IMR-90 (cell line): ENCODE results near the gene GLRX5. TPM values are rescaled to one million over a fixed set of nuclear protein-coding genes. Genes with fewer than 3 reads are reported as not detected.

Source experiments
- ATAC-seq: fragments of 200-7000 bp; cut with Tn5 transposase; 2 replicates; pipeline ENCODE4 v1.9.1; 2020; ENCODE audit warnings: low read depth, mild to moderate bottlenecking, moderate library complexity
- BruUV-seq: library from RNA; stranded (reverse); fragments of 400-500 nt; replicated peaks from 2 replicates; lab custom pipeline; 2021; lab: Mats Ljungman, UMichigan
- CTCF ChIA-PET: fragments of 300-600 bp; formaldehyde crosslinking; extraction: SDS; loops from one replicate; lab custom pipeline; 2021; ENCODE audit warnings: antibody characterized with exemption; lab: Yijun Ruan, JAX
- POLR2A ChIA-PET: fragments of 300-600 bp; sonication (Branson Sonifier 250); formaldehyde crosslinking; loops from one replicate; lab custom pipeline; 2022; ENCODE audit warnings: antibody characterized with exemption; ENCODE audit not compliant: unreplicated experiment; lab: Charles Lee
- DNase-seq: peaks from one replicate; pipeline ENCODE4 v3.0.0; 2013
- H2AFZ ChIP-seq: replicated peaks from 2 replicates; pipeline ENCODE3; 2013; ENCODE audit warnings: low read length, mild to moderate bottlenecking; ENCODE audit not compliant: poor library complexity
- H2AK5ac ChIP-seq: 2 replicates; pipeline ENCODE4 v1.6.1; 2013; ENCODE audit warnings: low read depth, low read length, inconsistent platforms
- H2AK9ac ChIP-seq: replicated peaks from 2 replicates; pipeline ENCODE3; 2013; ENCODE audit warnings: mild to moderate bottlenecking, low read depth, low read length, moderate library complexity; ENCODE audit not compliant: poor library complexity
- H2BK120ac ChIP-seq: 2 replicates; pipeline ENCODE4 v1.6.1; 2013; ENCODE audit warnings: low read depth, low read length, inconsistent platforms
- H2BK15ac ChIP-seq: 3 replicates; pipeline ENCODE4 v1.6.1; 2013; ENCODE audit warnings: low read depth, low read length, inconsistent platforms
- H2BK20ac ChIP-seq: 2 replicates; pipeline ENCODE4 v1.6.1; 2013; ENCODE audit warnings: low read depth, mild to moderate bottlenecking, inconsistent platforms, low read length, moderate library complexity
- H2BK5ac ChIP-seq: 2 replicates; pipeline ENCODE4 v1.6.1; 2013; ENCODE audit warnings: mild to moderate bottlenecking, low read depth, low read length, inconsistent platforms; ENCODE audit not compliant: poor library complexity, severe bottlenecking
- H3K14ac ChIP-seq: replicated peaks from 2 replicates; pipeline ENCODE4 v1.6.1; 2013; ENCODE audit warnings: low read depth, low read length, inconsistent platforms
- H3K18ac ChIP-seq: 2 replicates; pipeline ENCODE4 v1.6.1; 2013; ENCODE audit warnings: low read depth, low read length, control low read depth
- H3K23ac ChIP-seq: 2 replicates; pipeline ENCODE4 v1.6.1; 2013; ENCODE audit warnings: low read depth, low read length, inconsistent platforms
- H3K27ac ChIP-seq: 2 replicates; pipeline ENCODE4 v1.5.1; 2013; ENCODE audit warnings: mild to moderate bottlenecking, control low read depth, low read length; ENCODE audit not compliant: insufficient read depth
- H3K27me3 ChIP-seq: 2 replicates; pipeline ENCODE4 v1.6.1; 2013; ENCODE audit warnings: low read length; ENCODE audit not compliant: control insufficient read depth, insufficient read depth
- H3K36me3 ChIP-seq: 2 replicates; pipeline ENCODE4 v1.6.1; 2013; ENCODE audit warnings: low read length, mixed read lengths; ENCODE audit not compliant: control insufficient read depth, insufficient read depth
- H3K4ac ChIP-seq: 2 replicates; pipeline ENCODE4 v1.6.1; 2013; ENCODE audit warnings: low read depth, low read length, inconsistent platforms
- H3K4me1 ChIP-seq: 2 replicates; pipeline ENCODE4 v1.6.1; 2013; ENCODE audit warnings: low read length, mixed read lengths; ENCODE audit not compliant: control insufficient read depth, insufficient read depth
- H3K4me2 ChIP-seq: 2 replicates; pipeline ENCODE4 v1.6.1; 2013; ENCODE audit warnings: low read depth, mild to moderate bottlenecking, control low read depth, low read length, moderate library complexity
- H3K4me3 ChIP-seq: 2 replicates; pipeline ENCODE4 v1.5.1; 2013; ENCODE audit warnings: low read depth, mild to moderate bottlenecking, control low read depth, low read length, moderate library complexity; ENCODE audit not compliant: insufficient read depth
- H3K56ac ChIP-seq: 2 replicates; pipeline ENCODE4 v1.6.1; 2013; ENCODE audit warnings: low read length, inconsistent platforms; ENCODE audit not compliant: insufficient read depth; ENCODE audit errors: extremely low read depth
- H3K79me1 ChIP-seq, 2 experiments: 2 replicates each; pipeline ENCODE4 v1.6.1; 2013; ENCODE audit warnings: low read length in 2 of 2, inconsistent platforms in 1 of 2, low read depth in 1 of 2
- H3K9ac ChIP-seq: 2 replicates; pipeline ENCODE4 v1.6.1; 2013; ENCODE audit warnings: low read depth, low read length, control low read depth
- H3K9me1 ChIP-seq: 2 replicates; pipeline ENCODE4 v1.6.1; 2013; ENCODE audit warnings: low read length, inconsistent platforms; ENCODE audit not compliant: insufficient read depth
- H3K9me3 ChIP-seq: 2 replicates; pipeline ENCODE4 v1.6.1; 2013; ENCODE audit warnings: low read length; ENCODE audit not compliant: control insufficient read depth, insufficient read depth
- H4K20me1 ChIP-seq: 2 replicates; pipeline ENCODE4 v1.6.1; 2013; ENCODE audit warnings: low read length, inconsistent platforms; ENCODE audit not compliant: insufficient read depth
- H4K5ac ChIP-seq: 2 replicates; pipeline ENCODE4 v1.6.1; 2013; ENCODE audit warnings: mild to moderate bottlenecking, low read depth, low read length, control low read depth
- H4K8ac ChIP-seq, 2 experiments: 2 replicates each; pipeline ENCODE4 v1.6.1; 2013; ENCODE audit warnings: low read depth in 2 of 2, low read length in 2 of 2, control low read depth in 1 of 2, inconsistent platforms in 1 of 2
- H4K91ac ChIP-seq: 2 replicates; pipeline ENCODE4 v1.6.1; 2013; ENCODE audit warnings: low read depth, low read length, inconsistent platforms; ENCODE audit not compliant: insufficient read depth
- BHLHE40 ChIP-seq: fragments of 150-350 bp; IDR thresholded peaks from 2 replicates; pipeline ENCODE4 v1.6.1; 2016; ENCODE audit warnings: mild to moderate bottlenecking, low read depth, low read length
- CEBPB ChIP-seq: IDR thresholded peaks from 2 replicates; pipeline ENCODE4 v1.6.1; 2012; ENCODE audit warnings: low read depth, low read length, improper control_type of control experiment
- CHD1 ChIP-seq: IDR thresholded peaks from 2 replicates; pipeline ENCODE4 v1.6.1; 2012; ENCODE audit warnings: low read depth, low read length, improper control_type of control experiment
- MAZ ChIP-seq: IDR thresholded peaks from 2 replicates; pipeline ENCODE4 v1.6.1; 2012; ENCODE audit warnings: low read depth, mild to moderate bottlenecking, low read length, improper control_type of control experiment, moderate library complexity, borderline replicate concordance
- MXI1 ChIP-seq: IDR thresholded peaks from 2 replicates; pipeline ENCODE4 v1.6.1; 2012; ENCODE audit warnings: low read depth, mild to moderate bottlenecking, low read length, moderate library complexity, borderline replicate concordance
- NFE2L2 ChIP-seq: fragments of 150-350 bp; IDR thresholded peaks from 2 replicates; pipeline ENCODE4 v1.6.1; 2016; ENCODE audit warnings: low read depth, mild to moderate bottlenecking, low read length
- POLR2A ChIP-seq: IDR thresholded peaks from 2 replicates; pipeline ENCODE4 v1.6.1; 2012; ENCODE audit warnings: mild to moderate bottlenecking, low read depth, low read length
- RAD21 ChIP-seq: IDR thresholded peaks from 2 replicates; pipeline ENCODE4 v1.6.1; 2012; ENCODE audit warnings: low read length, improper control_type of control experiment
- RCOR1 ChIP-seq: IDR thresholded peaks from 2 replicates; pipeline ENCODE4 v1.6.1; 2012; ENCODE audit warnings: mild to moderate bottlenecking, low read length, improper control_type of control experiment; ENCODE audit not compliant: insufficient replicate concordance
- RFX5 ChIP-seq: IDR thresholded peaks from 2 replicates; pipeline ENCODE4 v1.8.0; 2012; ENCODE audit warnings: low read depth, mild to moderate bottlenecking, low read length, moderate library complexity
- SMC3 ChIP-seq: fragments of 150-350 bp; IDR thresholded peaks from 2 replicates; pipeline ENCODE4 v1.6.1; 2016; ENCODE audit warnings: low read depth, mild to moderate bottlenecking, antibody characterized with exemption, low read length, moderate library complexity
- USF2 ChIP-seq: fragments of 150-350 bp; IDR thresholded peaks from 2 replicates; pipeline ENCODE4 v1.6.1; 2017; ENCODE audit warnings: mild to moderate bottlenecking, antibody characterized with exemption, low read length, low read depth
- WGBS, 2 experiments: methylation state at CpG; one replicate each; pipeline versions ENCODE4 v1.1.5 to v1.1.7; 2013; ENCODE audit warnings: missing lambda C conversion rate in 2 of 2; ENCODE audit not compliant: insufficient read length in 1 of 2; ENCODE audit errors: extremely low coverage in 2 of 2; 5-methylcytosine and 5-hydroxymethylcytosine counted together
- dilution Hi-C: fragments of 300-500 bp; cut with HindIII; formaldehyde crosslinking; loops from one replicate; pipeline ENCODE4 v1.14.3; 2018; ENCODE audit warnings: low sequenced_read_pairs; ENCODE audit not compliant: unreplicated experiment
- in situ Hi-C: fragments of 300-500 bp; cut with MboI; formaldehyde crosslinking; loops from 3 replicates; pipeline ENCODE4 v1.14.3; 2019; ENCODE audit warnings: low sequenced_read_pairs, inconsistent platforms, mixed read lengths
- intact Hi-C: fragments of 100-400 bp; cut with micrococcal nuclease; formaldehyde crosslinking; loops from 2 replicates; pipeline ENCODE4 v1.10.0; 2022
- polyA plus RNA-seq, 3 experiments: library from polyadenylated mRNA; depleted of rRNA; stranded (reverse); fragments of >200 nt; gene quantifications; 2 replicates each; pipeline ENCODE4 v1.2.3, GENCODE V29; 2012; ENCODE audit warnings: low replicate concordance in 1 of 3
- total RNA-seq: library from RNA; depleted of rRNA; stranded (reverse); fragments of >200 nt; gene quantifications from 2 replicates; pipeline ENCODE4 v1.2.3, GENCODE V29; 2012

GLRX5 gene
- total and polyA plus RNA-seq, 2 of the 4 experiments (the other 2 are of a cell fraction) = 32.4 to 40.4 TPM

GRCh38 chr14:95549656-95550585 lies 15.1 kb downstream of the GLRX5 start:
- Histone ChIP-seq H2BK120ac (no peak overlapping the region), H2AK9ac (no peak overlapping the region), H4K8ac (no peak overlapping the region), H2AFZ (no peak overlapping the region), H3K4me3 (no peak overlapping the region), H3K9ac (no peak overlapping the region), H2AK5ac (no peak overlapping the region), H3K23ac (no peak overlapping the region), H4K20me1 (peaks cover 4% of the 10 kb centered on the region; the same call in 1 of the 2 replicates), H3K4me1 (peaks cover 13% of the 10 kb centered on the region), H2BK20ac (no peak overlapping the region), H3K4me2 (no peak overlapping the region), H3K14ac (no peak overlapping the region), H3K27ac (no peak overlapping the region), H2BK5ac (no peak overlapping the region), H3K27me3 (no peaks in the 10 kb centered on the region), H4K5ac (no peak overlapping the region), H3K18ac (no peak overlapping the region), H4K91ac (no peak overlapping the region), H3K9me3 (peaks cover 5% of the 10 kb centered on the region), H2BK15ac (no peak overlapping the region), H3K79me1 (peaks cover 13 to 33% of the 10 kb centered on the region in 2 experiments; a peak in 3 of 4 replicates), H3K4ac (no peak overlapping the region), H3K36me3 (peaks cover 2% of the 10 kb centered on the region; the same call in 1 of the 2 replicates), H3K9me1 (peaks cover 14% of the 10 kb centered on the region), H3K56ac (no peak overlapping the region)
- ATAC-seq (no peak), DNase-seq (no peak)
- dilution Hi-C loops (loop anchor here (25.0 kb wide), 1 partner anchor 237 kb away; no protein-coding TSS in a partner anchor), intact Hi-C loops (no loop called here), in situ Hi-C loops (loop anchor here (10.0 to 25.0 kb wide), 4 partner anchors 445 to 862 kb away; partner anchors contain the start of gene BDKRB1)
- BruUV-seq = no TSS peak
- TF ChIP-seq CEBPB (no peak), POLR2A (no peak), MXI1 (no peak), RFX5 (no peak), USF2 (no peak), BHLHE40 (no peak), NFE2L2 (no peak), RCOR1 (no peak), MAZ (no peak), RAD21 (no peak), CHD1 (no peak), SMC3 (no peak)
- 83% methylated on average over 11 of the region's 16 CpGs; no CpG with 5 or more reads in 1 of the 2 experiments for WGBS, 2 experiments
- ChIA-PET POLR2A (no interaction called here), CTCF (no interaction called here)
